CD4-positive, CD25-positive, alpha-beta regulatory T cell (primary cell): ENCODE data around the gene GALNT15. TPM values are rescaled to one million over a fixed set of nuclear protein-coding genes. Genes with fewer than 3 reads are reported as not detected.

ENCODE experiments used
- ATAC-seq, 2 donors: fragments of 150-1000 bp; cut with Tn5 transposase; one replicate each; pipeline ENCODE4 v1.10.0; 2021; ENCODE audit warnings: low read depth in 2 of 2, moderate number of reproducible peaks in 2 of 2, moderate library complexity in 1 of 2
- DNase-seq, 3 donors: peaks; one replicate each; pipeline versions ENCODE4 v3.0.0 to v3.0.0-alpha.2; 2012 to 2022; ENCODE audit warnings: mixed read lengths in 1 of 3
- H3K27ac ChIP-seq: one replicate; pipeline ENCODE4 v1.7.0; 2013; ENCODE audit warnings: mild to moderate bottlenecking, low read length; ENCODE audit not compliant: insufficient read depth, poor library complexity, severe bottlenecking
- H3K27me3 ChIP-seq: one replicate; pipeline ENCODE4 v1.7.0; 2013; ENCODE audit warnings: low read length; ENCODE audit not compliant: control insufficient read depth, insufficient read depth
- H3K36me3 ChIP-seq: one replicate; pipeline ENCODE4 v1.7.0; 2013; ENCODE audit warnings: mild to moderate bottlenecking, low read length, moderate library complexity; ENCODE audit not compliant: control insufficient read depth, insufficient read depth
- H3K4me1 ChIP-seq: 2 replicates; pipeline ENCODE4 v1.7.0; 2013; ENCODE audit warnings: mild to moderate bottlenecking, low read length; ENCODE audit not compliant: insufficient read depth, control insufficient read depth, poor library complexity, severe bottlenecking
- H3K4me3 ChIP-seq: one replicate; pipeline ENCODE4 v1.7.0; 2013; ENCODE audit warnings: low read depth, mild to moderate bottlenecking, low read length, moderate library complexity
- H3K9me3 ChIP-seq, 2 experiments: 1 replicate in 1 of 2; 2 replicates in 1 of 2; pipeline ENCODE4 v1.7.0; 2013; ENCODE audit warnings: low read length in 2 of 2, mild to moderate bottlenecking in 1 of 2, moderate library complexity in 1 of 2; ENCODE audit not compliant: control insufficient read depth in 2 of 2
- H3K27ac Mint-ChIP-seq, 3 donors: one replicate each; pipeline ENCODE4 v1.8.0; 2020 to 2022; ENCODE audit warnings: mild to moderate bottlenecking in 3 of 3, mixed read lengths in 3 of 3, moderate library complexity in 2 of 3
- H3K27me3 Mint-ChIP-seq: one replicate; pipeline ENCODE4 v1.8.0; 2022; ENCODE audit warnings: mild to moderate bottlenecking, mixed read lengths
- H3K36me3 Mint-ChIP-seq: one replicate; pipeline ENCODE4 v1.8.0; 2020; ENCODE audit warnings: mixed read lengths
- H3K4me1 Mint-ChIP-seq, 4 donors: one replicate each; pipeline ENCODE4 v1.8.0; 2020 to 2022; ENCODE audit warnings: mixed read lengths in 4 of 4, mild to moderate bottlenecking in 1 of 4
- H3K4me3 Mint-ChIP-seq, 4 donors: one replicate each; pipeline ENCODE4 v1.8.0; 2020 to 2022; ENCODE audit warnings: mild to moderate bottlenecking in 4 of 4, mixed read lengths in 4 of 4, moderate library complexity in 3 of 4
- H3K9me3 Mint-ChIP-seq, 7 donors: one replicate each; pipeline ENCODE4 v1.8.0; 2020 to 2022; ENCODE audit warnings: mixed read lengths in 7 of 7, mild to moderate bottlenecking in 3 of 7, moderate library complexity in 2 of 7
- polyA plus RNA-seq, 4 donors: library from polyadenylated mRNA; unstranded; fragments of 300-500 nt; fragmentation: Illumina TruSeq; gene quantifications; one replicate each; pipeline ENCODE4 v1.2.3, GENCODE V29; 2021
- total RNA-seq: library from RNA; stranded (reverse); gene quantifications from one replicate; pipeline ENCODE4 v1.2.3, GENCODE V29; 2022

Gene GALNT15
- total and polyA plus RNA-seq, 5 donors from 2014 or later: not detected

- Histone ChIP-seq H3K9me3 (no peaks in the 10 kb centered on the region), H3K27me3 (peaks cover 8% of the 10 kb centered on the region), H3K4me3 (no peak overlapping the region), H3K27ac (no peak overlapping the region), H3K36me3 (no peaks in the 10 kb centered on the region), H3K4me1 (no peaks in the 10 kb centered on the region)
- H3K4me3 Mint-ChIP-seq: no peak overlapping the region
- peaks cover 0 to 4% (median 1%) of the 10 kb centered on the region in 7 donors for H3K9me3 Mint-ChIP-seq
- DNase-seq (no peak), ATAC-seq (no peak)
- no peaks in the 10 kb centered on the region for H3K36me3 Mint-ChIP-seq
- H3K4me1 Mint-ChIP-seq: no peaks in the 10 kb centered on the region
- peaks cover 25% of the 10 kb centered on the region for H3K27me3 Mint-ChIP-seq
- H3K27ac Mint-ChIP-seq: no peak overlapping the region
Measured at GRCh38 chr3:16189201-16189600, 14.7 kb downstream of the GALNT15 start.

GRCh38 chr3:16190704-16191103 is 16.2 kb downstream of the GALNT15 start:
- H3K4me3 Mint-ChIP-seq: no peak overlapping the region
- DNase-seq: no peak
- peaks cover 0 to 4% (median 1%) of the 10 kb centered on the region in 7 donors for H3K9me3 Mint-ChIP-seq
- H3K4me1 Mint-ChIP-seq: no peaks in the 10 kb centered on the region
- Histone ChIP-seq H3K27ac (no peak overlapping the region), H3K4me1 (no peaks in the 10 kb centered on the region), H3K9me3 (no peaks in the 10 kb centered on the region), H3K36me3 (no peaks in the 10 kb centered on the region), H3K27me3 (peaks cover 2% of the 10 kb centered on the region), H3K4me3 (no peak overlapping the region)
- H3K27ac Mint-ChIP-seq: no peak overlapping the region
- ATAC-seq: no peak
- H3K27me3 Mint-ChIP-seq: peaks cover 31% of the 10 kb centered on the region
- H3K36me3 Mint-ChIP-seq: no peaks in the 10 kb centered on the region

GRCh38 chr3:16191591-16191990 is 17.1 kb downstream of the GALNT15 start:
- no peak overlapping the region for H3K27ac Mint-ChIP-seq

GRCh38 chr3:16192176-16192811 is 17.8 kb downstream of the GALNT15 start:
- H3K27ac ChIP-seq: no peak overlapping the region
- Mint-ChIP-seq H3K27ac (no peak overlapping the region), H3K27me3 (peaks cover 25% of the 10 kb centered on the region), H3K9me3 (peaks cover 0 to 4% (median 0%) of the 10 kb centered on the region in 7 donors), H3K36me3 (no peaks in the 10 kb centered on the region), H3K4me1 (no peaks in the 10 kb centered on the region), H3K4me3 (no peak overlapping the region)
- no peaks in the 10 kb centered on the region for H3K9me3 ChIP-seq
- DNase-seq (no peak), ATAC-seq (no peak)
- peaks cover 2% of the 10 kb centered on the region for H3K27me3 ChIP-seq
- no peak overlapping the region for H3K4me3 ChIP-seq
- H3K36me3 ChIP-seq: no peaks in the 10 kb centered on the region
- H3K4me1 ChIP-seq: no peaks in the 10 kb centered on the region

More at GRCh38 chr3:16191591-16191990, 17.1 kb downstream of the GALNT15 start:
- H3K36me3 ChIP-seq: no peaks in the 10 kb centered on the region
- no peaks in the 10 kb centered on the region for H3K9me3 ChIP-seq
- H3K4me1 Mint-ChIP-seq: no peaks in the 10 kb centered on the region
- DNase-seq (no peak), ATAC-seq (no peak)
- H3K4me3 Mint-ChIP-seq: no peak overlapping the region
- no peak overlapping the region for H3K27ac ChIP-seq
- H3K36me3 Mint-ChIP-seq: no peaks in the 10 kb centered on the region
- no peaks in the 10 kb centered on the region for H3K4me1 ChIP-seq
- no peak overlapping the region for H3K4me3 ChIP-seq
- H3K9me3 Mint-ChIP-seq: peaks cover 0 to 4% (median under 1%) of the 10 kb centered on the region in 7 donors
- H3K27me3 Mint-ChIP-seq: peaks cover 27% of the 10 kb centered on the region
- peaks cover 2% of the 10 kb centered on the region for H3K27me3 ChIP-seq

GRCh38 chr3:16198427-16198826 is 23.9 kb downstream of the GALNT15 start:
- H3K27ac Mint-ChIP-seq: no peak overlapping the region
- no peak overlapping the region for H3K27ac ChIP-seq
- no peak overlapping the region for H3K4me3 ChIP-seq
- no peaks in the 10 kb centered on the region for H3K27me3 ChIP-seq
- peaks cover 0 to 4% (median 0%) of the 10 kb centered on the region in 4 donors for H3K4me1 Mint-ChIP-seq
- H3K4me3 Mint-ChIP-seq: no peak overlapping the region
- ATAC-seq: no peak
- DNase-seq: no peak
- peaks cover 31% of the 10 kb centered on the region for H3K27me3 Mint-ChIP-seq
- no peaks in the 10 kb centered on the region for H3K4me1 ChIP-seq
- H3K9me3 Mint-ChIP-seq: peaks cover 0 to 2% (median 0%) of the 10 kb centered on the region in 7 donors
- H3K36me3 Mint-ChIP-seq: no peaks in the 10 kb centered on the region
- no peaks in the 10 kb centered on the region for H3K36me3 ChIP-seq
- no peaks in the 10 kb centered on the region for H3K9me3 ChIP-seq

- Histone ChIP-seq H3K27ac (no peak overlapping the region), H3K4me3 (no peak overlapping the region), H3K36me3 (no peaks in the 10 kb centered on the region), H3K4me1 (no peaks in the 10 kb centered on the region), H3K27me3 (no peaks in the 10 kb centered on the region), H3K9me3 (no peaks in the 10 kb centered on the region)
- peaks cover 0 to 2% (median 0%) of the 10 kb centered on the region in 7 donors for H3K9me3 Mint-ChIP-seq
- DNase-seq: no peak
- no peak overlapping the region for H3K4me3 Mint-ChIP-seq
- H3K27me3 Mint-ChIP-seq: peaks cover 21% of the 10 kb centered on the region
- H3K27ac Mint-ChIP-seq: no peak overlapping the region
- ATAC-seq: no peak
- no peaks in the 10 kb centered on the region for H3K36me3 Mint-ChIP-seq
- H3K4me1 Mint-ChIP-seq: peaks cover 0 to 4% (median 0%) of the 10 kb centered on the region in 4 donors
Measured at GRCh38 chr3:16199769-16200168, 25.3 kb downstream of the GALNT15 start.

GRCh38 chr3:16200411-16200810 is 25.9 kb downstream of the GALNT15 start:
- Mint-ChIP-seq H3K27me3 (peaks cover 20% of the 10 kb centered on the region), H3K4me3 (no peak overlapping the region)
- H3K27ac ChIP-seq: no peak overlapping the region

GRCh38 chr3:16203031-16203430 is 28.6 kb downstream of the GALNT15 start:
- Histone ChIP-seq H3K4me1 (no peaks in the 10 kb centered on the region), H3K4me3 (no peak overlapping the region), H3K27me3 (no peaks in the 10 kb centered on the region), H3K36me3 (no peaks in the 10 kb centered on the region), H3K27ac (no peak overlapping the region), H3K9me3 (no peaks in the 10 kb centered on the region)
- peaks cover 0 to 2% (median 0%) of the 10 kb centered on the region in 7 donors for H3K9me3 Mint-ChIP-seq
- ATAC-seq: no peak
- DNase-seq: peak in 1 of 3 donors; percentile 6
- H3K4me1 Mint-ChIP-seq: peaks cover 0 to 4% (median 0%) of the 10 kb centered on the region in 4 donors
- H3K4me3 Mint-ChIP-seq: no peak overlapping the region
- H3K27ac Mint-ChIP-seq: no peak overlapping the region
- no peaks in the 10 kb centered on the region for H3K36me3 Mint-ChIP-seq
- H3K27me3 Mint-ChIP-seq: peaks cover 25% of the 10 kb centered on the region

More at GRCh38 chr3:16200411-16200810, 25.9 kb downstream of the GALNT15 start:
- H3K4me3 ChIP-seq: no peak overlapping the region
- H3K36me3 Mint-ChIP-seq: no peaks in the 10 kb centered on the region
- no peak overlapping the region for H3K27ac Mint-ChIP-seq
- no peak for DNase-seq
- no peaks in the 10 kb centered on the region for H3K4me1 ChIP-seq
- no peaks in the 10 kb centered on the region for H3K36me3 ChIP-seq
- H3K27me3 ChIP-seq: no peaks in the 10 kb centered on the region
- no peak for ATAC-seq
- no peaks in the 10 kb centered on the region for H3K9me3 ChIP-seq
- peaks cover 0 to 4% (median 0%) of the 10 kb centered on the region in 4 donors for H3K4me1 Mint-ChIP-seq
- H3K9me3 Mint-ChIP-seq: peaks cover 0 to 2% (median 0%) of the 10 kb centered on the region in 7 donors
